Liver (tissue), 9 donors: ENCODE results near the gene FAM120C. TPM values are rescaled to one million over a fixed set of nuclear protein-coding genes. Genes with fewer than 3 reads are reported as not detected.

Source experiments
- DNase-seq: peaks from one replicate; pipeline ENCODE4 v3.0.0-alpha.2; 2017; ENCODE audit warnings: low spot score
- H3K27ac ChIP-seq, 2 donors: one replicate each; pipeline ENCODE4 v1.7.0; 2013; ENCODE audit warnings: inconsistent platforms in 2 of 2, low read length in 2 of 2, control low read depth in 1 of 2, low read depth in 1 of 2, mild to moderate bottlenecking in 1 of 2
- H3K27me3 ChIP-seq, 4 donors: one replicate each; pipeline versions ENCODE4 v1.6.1 to v1.7.0; 2013; ENCODE audit warnings: low read length in 3 of 4, inconsistent platforms in 1 of 4, mild to moderate bottlenecking in 1 of 4, moderate library complexity in 1 of 4; ENCODE audit not compliant: control insufficient read depth in 4 of 4, insufficient read depth in 4 of 4
- H3K36me3 ChIP-seq, 4 donors: one replicate each; pipeline versions ENCODE4 v1.6.1 to v1.7.0; 2013; ENCODE audit warnings: low read length in 3 of 4, mild to moderate bottlenecking in 3 of 4, low read depth in 1 of 4, moderate library complexity in 1 of 4; ENCODE audit not compliant: control insufficient read depth in 4 of 4, insufficient read depth in 3 of 4
- H3K4me1 ChIP-seq, 4 donors: one replicate each; pipeline versions ENCODE4 v1.6.1 to v1.7.0; 2013; ENCODE audit warnings: low read length in 3 of 4, mild to moderate bottlenecking in 3 of 4, moderate library complexity in 1 of 4; ENCODE audit not compliant: control insufficient read depth in 4 of 4, insufficient read depth in 4 of 4
- H3K4me3 ChIP-seq, 3 donors: one replicate each; pipeline versions ENCODE4 v1.6.1 to v1.7.0; 2013; ENCODE audit warnings: low read length in 3 of 3, control low read depth in 1 of 3, low read depth in 1 of 3, mild to moderate bottlenecking in 1 of 3
- H3K9ac ChIP-seq, 2 donors: one replicate each; pipeline ENCODE4 v1.7.0; 2013; ENCODE audit warnings: low read length in 2 of 2, mild to moderate bottlenecking in 2 of 2, moderate library complexity in 2 of 2, control low read depth in 1 of 2, low read depth in 1 of 2
- H3K9me3 ChIP-seq, 4 donors: one replicate each; pipeline versions ENCODE4 v1.6.1 to v1.7.0; 2013; ENCODE audit warnings: low read length in 3 of 4; ENCODE audit not compliant: control insufficient read depth in 4 of 4
- CTCF ChIP-seq: fragments of 150-350 bp; IDR thresholded peaks from 2 replicates; pipeline ENCODE4 v1.5.1; 2017; ENCODE audit warnings: improper control_type of control experiment, low read depth, low read length; ENCODE audit not compliant: missing input control
- EGR1 ChIP-seq, 2 donors: IDR thresholded peaks; 2 replicates each; pipeline ENCODE4 v1.6.1; 2016 to 2018; ENCODE audit warnings: antibody characterized with exemption in 2 of 2, low read depth in 2 of 2
- FOXA2 ChIP-seq: IDR thresholded peaks from 2 replicates; pipeline ENCODE4 v1.6.1; 2016; ENCODE audit warnings: antibody characterized with exemption
- GABPA ChIP-seq, 2 donors: IDR thresholded peaks in 1 of 2; conservative IDR thresholded peaks in 1 of 2; 2 replicates each; pipeline ENCODE4 v1.6.1; 2016; ENCODE audit warnings: antibody characterized with exemption in 2 of 2, mild to moderate bottlenecking in 1 of 2, moderate library complexity in 1 of 2
- HNF4A ChIP-seq, 2 donors: conservative IDR thresholded peaks; 2 replicates each; pipeline ENCODE4 v1.6.1; 2016; ENCODE audit warnings: antibody characterized with exemption in 2 of 2, mild to moderate bottlenecking in 2 of 2
- HNF4G ChIP-seq: IDR thresholded peaks from 2 replicates; pipeline ENCODE4 v1.6.1; 2016; ENCODE audit warnings: antibody characterized with exemption
- JUND ChIP-seq, 2 donors: IDR thresholded peaks; 2 replicates each; pipeline ENCODE4 v1.6.1; 2016; ENCODE audit warnings: antibody characterized with exemption in 2 of 2
- NR2F2 ChIP-seq: IDR thresholded peaks from 2 replicates; pipeline ENCODE4 v1.6.1; 2016; ENCODE audit warnings: antibody characterized with exemption
- RAD21 ChIP-seq, 2 donors: IDR thresholded peaks; 2 replicates each; pipeline ENCODE4 v1.6.1; 2016; ENCODE audit warnings: antibody characterized with exemption in 2 of 2, mild to moderate bottlenecking in 2 of 2
- REST ChIP-seq: IDR thresholded peaks from 2 replicates; pipeline ENCODE4 v1.6.1; 2016; ENCODE audit warnings: antibody characterized with exemption, mild to moderate bottlenecking
- RXRA ChIP-seq, 2 donors: IDR thresholded peaks; 2 replicates each; pipeline ENCODE4 v1.6.1; 2017 to 2018; ENCODE audit warnings: antibody characterized with exemption in 2 of 2, mild to moderate bottlenecking in 1 of 2
- SP1 ChIP-seq: IDR thresholded peaks from 2 replicates; pipeline ENCODE4 v1.6.1; 2018; ENCODE audit warnings: antibody characterized with exemption, mild to moderate bottlenecking
- TAF1 ChIP-seq: conservative IDR thresholded peaks from 2 replicates; pipeline ENCODE4 v1.6.1; 2016; ENCODE audit warnings: antibody characterized with exemption, mild to moderate bottlenecking
- ZBTB33 ChIP-seq: IDR thresholded peaks from 2 replicates; pipeline ENCODE4 v1.6.1; 2016; ENCODE audit warnings: antibody characterized with exemption
- WGBS: extraction: QIAGEN DNeasy Blood & Tissue Kit; methylation state at CpG from one replicate; pipeline ENCODE4 v1.1.7; 2013; 5-methylcytosine and 5-hydroxymethylcytosine counted together
- polyA plus RNA-seq, 2 donors: library from polyadenylated mRNA; stranded (reverse) in 1 of 2; unstranded in 1 of 2; fragments of 200-250 nt in 1 of 2; fragments of >200 nt in 1 of 2; fragmentation: Nextera tagmentation in 1 of 2; extraction: Ambion mirVana in 1 of 2; gene quantifications; one replicate each; pipeline versions ENCODE4 v1.2.1 to v1.2.3, GENCODE V29; 2013 to 2015
- total RNA-seq, 2 donors: library from RNA; depleted of rRNA; stranded (reverse); fragments of >200 nt; gene quantifications; one replicate each; pipeline ENCODE4 v1.2.3, GENCODE V29; 2014
- TF ChIP-seq, protein P1 (sequence below): IDR thresholded peaks from 2 replicates; pipeline ENCODE4 v1.6.1; 2016; ENCODE audit warnings: antibody characterized with exemption
- donor health status: healthy.
- donor health status: healthy.
- donor health status: healthy.
- donor health status: healthy.
- donor health status: healthy.

Gene FAM120C
- total and polyA plus RNA-seq, 4 donors: 1.8 to 3.7 (median 2.3) TPM

GRCh38 chrX:54171527-54172250 is 11.4 kb downstream of the FAM120C start:
- H3K27me3 ChIP-seq: peaks cover 0 to 4% (median 0%) of the 10 kb centered on the region in 4 donors
- H3K4me3 ChIP-seq: no peak overlapping the region
- H3K9ac ChIP-seq: no peak overlapping the region
- no peaks in the 10 kb centered on the region for H3K4me1 ChIP-seq
- WGBS: 65% methylated on average over 4 of the region's 4 CpGs
- H3K9me3 ChIP-seq: no peaks in the 10 kb centered on the region
- TF ChIP-seq CTCF (no peak), REST (no peak), JUND (IDR thresholded peaks at IDR 0.05) (no peak), RXRA (IDR thresholded peaks at IDR 0.05) (no peak), ZBTB33 (no peak)
- H3K36me3 ChIP-seq: peaks cover 0 to 2% (median 0%) of the 10 kb centered on the region in 4 donors
- H3K27ac ChIP-seq: peak overlapping the region in 1 of 2 donors; percentile 37
- no peak for DNase-seq

DNA sequence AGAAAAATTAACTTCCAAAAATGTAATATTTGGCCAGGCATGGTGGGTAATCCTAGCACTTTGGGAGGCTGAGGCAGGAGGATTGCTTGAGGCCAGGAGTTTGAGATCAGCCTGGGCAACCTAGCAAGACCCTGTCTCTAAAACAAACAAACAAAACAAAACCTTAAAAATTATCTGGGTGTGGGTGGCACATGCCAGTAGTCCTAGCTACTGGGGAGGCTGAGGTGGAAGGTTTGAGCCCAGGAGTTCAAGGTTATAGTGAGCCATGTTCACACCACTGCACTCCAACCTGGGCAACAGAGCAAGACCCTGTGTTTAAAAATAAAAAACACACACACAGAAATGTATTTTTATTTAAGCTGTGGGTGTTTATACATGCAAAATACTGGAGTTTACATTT is 12.0 kb downstream of the FAM120C start:
- H3K9ac ChIP-seq: no peak overlapping the region
- no peak overlapping the region for H3K27ac ChIP-seq
- no peaks in the 10 kb centered on the region for H3K4me1 ChIP-seq
- H3K36me3 ChIP-seq: peaks cover 0 to 2% (median 0%) of the 10 kb centered on the region in 4 donors
- peaks cover 0 to 4% (median 0%) of the 10 kb centered on the region in 4 donors for H3K27me3 ChIP-seq
- no peak for DNase-seq
- H3K9me3 ChIP-seq: no peaks in the 10 kb centered on the region
- H3K4me3 ChIP-seq: no peak overlapping the region
- TF ChIP-seq GABPA (IDR thresholded peaks at IDR 0.05 in 1 of 2, conservative IDR thresholded peaks at IDR 0.05 in 1 of 2): no peak
- no peak for TF ChIP-seq JUND (IDR thresholded peaks at IDR 0.05)
- TF ChIP-seq, protein P1, sequence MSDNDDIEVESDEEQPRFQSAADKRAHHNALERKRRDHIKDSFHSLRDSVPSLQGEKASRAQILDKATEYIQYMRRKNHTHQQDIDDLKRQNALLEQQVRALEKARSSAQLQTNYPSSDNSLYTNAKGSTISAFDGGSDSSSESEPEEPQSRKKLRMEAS: no peak
- TF ChIP-seq HNF4G: no peak
- TF ChIP-seq CTCF: no peak
- no peak for TF ChIP-seq FOXA2
- no peak for TF ChIP-seq SP1
- TF ChIP-seq RAD21 (IDR thresholded peaks at IDR 0.05): no peak
- no peak for TF ChIP-seq REST
- no peak for TF ChIP-seq NR2F2
- no peak for TF ChIP-seq EGR1 (IDR thresholded peaks at IDR 0.05; ENCODE audit: low read depth in 2 of 2)
- TF ChIP-seq TAF1: no peak
- no peak for TF ChIP-seq ZBTB33
- TF ChIP-seq HNF4A (conservative IDR thresholded peaks at IDR 0.05): no peak
